Left kidney (tissue), 2 donors: ENCODE measurements around the gene ZC3H10. TPM values are rescaled to one million over a fixed set of nuclear protein-coding genes. Genes with fewer than 3 reads are reported as not detected.
"Not testable (repeated sequence)": the region's sequence is repeated elsewhere in the genome, so short reads cannot be mapped to it uniquely, and the experiment has no call there.

Experiments
- DNase-seq: peaks from one replicate; pipeline ENCODE4 v3.0.0-alpha.2; 2013
- polyA plus RNA-seq: library from polyadenylated mRNA; unstranded; fragments of 120-200 nt; gene quantifications from one replicate; pipeline ENCODE4 v1.2.1, GENCODE V29; 2013; ENCODE audit not compliant: insufficient read length

ZC3H10 gene
- polyA plus RNA-seq, 1 donor = 5.8 TPM

- DNase-seq = no peak
Measured at GRCh38 chr12:56154246-56154771, 36.2 kb downstream of the ZC3H10 start.

GRCh38 chr12:56154818-56155217 lies 36.8 kb downstream of the ZC3H10 start:
- DNase-seq = no peak

- no peak for DNase-seq
Measured at GRCh38 chr12:56155256-56155845, 37.3 kb downstream of the ZC3H10 start.

DNA sequence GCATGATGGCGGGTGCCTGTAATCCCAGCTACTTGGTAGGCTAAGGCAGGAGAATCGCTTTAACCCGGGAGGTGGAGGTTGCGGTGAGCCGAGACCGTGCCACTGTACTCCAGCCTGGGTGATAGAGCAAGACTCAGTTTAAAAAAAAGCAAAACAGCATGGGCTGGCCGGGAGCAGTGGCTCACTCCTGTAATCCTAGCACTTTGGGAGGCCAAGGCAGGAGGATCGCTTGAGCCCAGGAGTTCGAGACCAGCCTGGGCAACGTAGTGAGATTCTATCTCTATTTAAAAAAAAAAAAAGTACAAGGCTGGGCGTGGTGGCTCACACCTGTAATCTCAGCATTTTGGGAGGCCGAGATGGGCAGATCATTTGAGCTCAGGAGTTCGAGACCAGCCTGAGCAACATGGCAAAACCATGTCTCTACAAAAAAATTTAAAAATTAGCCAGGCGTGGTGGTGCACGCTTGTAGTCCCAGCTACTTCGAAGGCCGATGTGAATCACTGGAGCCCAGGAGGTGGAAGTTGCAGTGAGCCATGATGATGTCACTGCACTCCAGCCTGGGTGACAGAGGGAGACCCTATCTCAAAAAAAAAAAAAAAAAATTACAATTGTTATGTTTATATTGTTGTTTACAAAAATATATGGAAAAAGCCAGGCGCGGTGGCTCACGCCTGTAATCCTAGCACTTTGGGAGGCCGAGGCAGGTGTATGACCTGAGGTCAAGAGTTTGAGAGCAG lies 38.6 kb downstream of the ZC3H10 start:
- DNase-seq = not testable (repeated sequence)

DNA sequence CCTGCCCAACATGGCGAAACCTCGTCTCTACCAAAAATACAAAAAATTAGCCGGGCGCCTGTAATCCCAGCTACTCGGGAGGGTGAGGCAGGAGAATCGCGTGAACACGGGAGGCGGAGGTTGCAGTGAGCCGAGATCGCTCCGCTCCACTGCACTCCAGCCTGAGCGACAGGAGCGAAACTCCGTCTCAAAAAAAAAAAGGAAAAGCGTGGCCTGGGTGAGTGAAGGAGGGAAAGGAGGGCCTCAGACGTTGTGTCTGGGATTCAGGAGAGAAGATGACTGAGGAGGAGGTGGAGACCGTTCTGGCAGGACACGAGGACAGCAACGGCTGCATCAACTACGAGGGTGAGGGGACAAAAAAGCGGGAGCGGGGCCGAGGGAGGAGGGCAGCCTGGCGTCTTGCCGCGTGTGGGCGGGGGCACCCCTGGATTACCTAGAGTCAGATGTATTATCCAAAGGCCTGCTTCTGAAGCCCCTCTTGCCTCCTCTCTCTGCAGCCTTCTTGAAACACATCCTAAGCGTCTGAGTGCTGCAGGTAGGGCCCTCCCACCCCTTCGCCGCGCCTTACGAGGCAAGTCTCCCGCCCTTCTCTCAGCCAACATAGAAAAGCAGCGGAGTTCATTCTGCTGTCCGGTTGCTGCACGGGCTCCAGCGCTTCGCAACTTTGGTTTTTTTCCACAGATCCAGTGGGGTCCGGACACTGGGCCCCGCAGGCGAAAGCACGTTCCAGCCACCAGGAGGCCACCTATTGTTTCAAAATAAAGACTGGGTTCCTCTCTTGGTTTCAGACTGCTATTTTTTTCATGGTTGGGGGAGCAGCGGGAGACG lies 39.3 kb downstream of the ZC3H10 start:
- DNase-seq = peak; percentile 91

DNA sequence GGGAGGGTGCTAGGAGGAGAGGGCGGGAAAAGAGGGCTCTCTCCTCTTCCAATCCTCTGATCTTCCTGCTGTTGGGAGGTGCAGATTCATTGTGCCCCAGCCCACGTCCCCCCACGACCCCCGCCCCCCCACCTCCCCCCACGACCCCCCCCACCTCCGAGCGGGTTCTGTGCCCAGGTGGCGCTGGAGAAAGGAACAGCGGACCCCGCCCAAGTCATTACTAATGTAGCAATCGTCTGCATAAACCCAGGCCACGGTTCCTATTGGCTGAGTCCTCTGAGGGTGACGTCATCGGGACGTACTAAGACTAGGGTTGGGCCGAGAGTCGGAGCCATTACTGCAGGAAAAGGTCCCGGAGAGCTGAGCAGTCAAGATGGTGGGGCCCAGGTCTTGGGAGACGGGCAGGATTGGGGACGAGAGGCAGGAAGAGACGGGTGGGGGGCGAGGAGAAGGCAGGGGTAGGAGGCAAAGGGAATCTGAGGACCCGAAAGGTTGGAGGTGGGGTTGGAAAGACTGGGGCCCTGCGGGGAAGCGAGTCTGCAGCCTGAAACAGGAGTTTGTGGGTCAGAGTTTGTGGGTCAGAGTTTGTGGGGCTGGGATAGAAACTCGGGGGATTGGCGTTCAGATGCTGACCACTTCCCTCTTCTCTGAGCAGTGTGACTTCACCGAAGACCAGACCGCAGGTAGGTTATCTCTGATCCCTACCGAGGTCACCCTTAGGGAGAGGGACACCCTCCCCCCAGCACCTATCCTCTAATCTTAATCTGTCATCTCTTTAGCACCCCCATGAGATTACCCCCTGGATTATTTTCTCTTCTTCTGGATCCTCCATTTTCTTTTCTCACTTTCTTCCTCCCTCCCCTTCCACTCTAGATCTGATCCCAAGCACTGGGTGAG lies 40.2 kb downstream of the ZC3H10 start, which contains the start of gene MYL6:
Gene MYL6 (plus strand): TSS at position 331 of the 897 bp plus-strand sequence. CDS start 43 bp downstream, at position 374.
- DNase-seq = peak; percentile 99

DNA sequence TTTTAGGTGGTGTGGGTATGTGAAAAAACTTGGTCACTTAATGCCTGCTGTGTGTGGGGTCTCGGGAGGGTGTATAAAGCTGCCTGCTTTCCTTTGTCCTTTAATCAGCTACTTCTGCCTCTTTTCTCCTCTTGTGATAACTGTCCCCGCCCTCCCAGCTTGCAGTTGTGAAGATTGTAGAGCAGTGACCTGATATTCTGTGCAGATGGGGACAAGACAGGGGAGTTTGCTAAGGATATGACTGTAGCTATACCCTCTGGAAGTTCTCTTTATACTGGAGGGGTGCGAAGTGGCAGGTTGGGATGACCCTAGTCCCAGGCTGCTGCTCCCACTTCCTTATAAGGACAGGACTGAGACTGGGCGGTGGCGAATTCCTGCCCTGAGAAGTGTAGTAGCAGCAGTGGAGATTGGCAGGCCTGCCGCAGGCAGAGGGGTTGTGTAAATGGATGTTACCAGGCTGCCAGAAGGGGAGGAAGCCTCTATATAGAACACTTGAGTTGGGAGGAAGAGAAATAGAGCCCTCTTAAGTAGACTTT lies 40.9 kb downstream of the ZC3H10 start:
- peak; percentile 72 for DNase-seq

DNA sequence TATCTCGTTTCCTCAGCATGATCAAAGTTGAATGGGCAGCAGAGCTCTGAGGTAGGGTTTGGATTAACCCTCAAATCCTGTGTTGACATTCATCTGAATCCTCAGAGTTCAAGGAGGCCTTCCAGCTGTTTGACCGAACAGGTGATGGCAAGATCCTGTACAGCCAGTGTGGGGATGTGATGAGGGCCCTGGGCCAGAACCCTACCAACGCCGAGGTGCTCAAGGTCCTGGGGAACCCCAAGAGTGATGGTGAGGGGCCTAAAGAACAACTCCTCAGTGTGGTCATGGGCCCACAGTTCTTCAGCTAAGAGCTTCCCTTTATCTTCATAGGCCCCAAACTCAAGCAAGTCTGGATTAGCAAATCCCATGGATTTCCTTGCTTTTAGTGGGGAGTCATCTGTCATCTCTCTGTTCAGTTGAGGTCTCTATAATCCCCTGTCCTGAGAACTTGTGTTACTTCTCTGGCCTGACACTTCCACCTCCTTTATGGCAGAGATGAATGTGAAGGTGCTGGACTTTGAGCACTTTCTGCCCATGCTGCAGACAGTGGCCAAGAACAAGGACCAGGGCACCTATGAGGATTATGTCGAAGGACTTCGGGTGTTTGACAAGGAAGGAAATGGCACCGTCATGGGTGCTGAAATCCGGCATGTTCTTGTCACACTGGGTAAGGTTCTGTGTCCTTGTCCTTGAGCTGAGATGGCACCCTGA lies 41.6 kb downstream of the ZC3H10 start:
- no peak for DNase-seq

GRCh38 chr12:56160193-56160763 lies 42.2 kb downstream of the ZC3H10 start:
- DNase-seq = no peak

DNA sequence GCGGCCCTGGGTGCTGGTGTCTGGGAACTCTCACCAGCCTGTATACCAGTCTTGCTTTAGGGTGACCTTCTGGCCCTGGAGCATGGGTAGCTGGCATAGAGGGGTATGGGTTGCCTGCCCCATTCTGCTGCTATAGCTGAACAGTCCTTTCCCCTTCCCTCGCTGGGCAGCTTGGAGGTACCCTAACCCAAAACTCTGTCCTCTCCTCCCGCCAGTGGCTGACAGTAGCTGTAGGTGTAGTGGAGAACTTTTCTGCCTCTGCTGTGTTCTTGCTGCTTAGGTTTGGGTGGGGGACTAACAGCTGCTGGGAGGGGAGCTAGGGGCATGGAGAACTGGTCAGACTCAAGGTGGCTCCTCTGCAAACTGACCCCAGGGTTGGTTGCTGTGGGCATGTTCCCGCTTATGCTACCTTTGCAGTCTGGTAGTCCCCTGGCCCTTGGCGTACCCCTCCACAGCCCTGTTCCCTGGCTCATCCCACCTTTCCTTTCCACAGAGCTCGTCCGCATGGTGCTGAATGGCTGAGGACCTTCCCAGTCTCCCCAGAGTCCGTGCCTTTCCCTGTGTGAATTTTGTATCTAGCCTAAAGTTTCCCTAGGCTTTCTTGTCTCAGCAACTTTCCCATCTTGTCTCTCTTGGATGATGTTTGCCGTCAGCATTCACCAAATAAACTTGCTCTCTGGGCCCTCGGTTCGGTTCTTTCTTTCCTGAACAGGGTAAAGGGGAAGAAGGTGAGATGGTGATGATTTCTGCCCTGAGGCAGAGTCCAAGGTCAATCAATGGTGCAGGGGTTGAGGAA lies 43.0 kb downstream of the ZC3H10 start:
- no peak for DNase-seq

GRCh38 chr12:56161690-56162351 lies 43.8 kb downstream of the ZC3H10 start:
- DNase-seq = no peak

DNA sequence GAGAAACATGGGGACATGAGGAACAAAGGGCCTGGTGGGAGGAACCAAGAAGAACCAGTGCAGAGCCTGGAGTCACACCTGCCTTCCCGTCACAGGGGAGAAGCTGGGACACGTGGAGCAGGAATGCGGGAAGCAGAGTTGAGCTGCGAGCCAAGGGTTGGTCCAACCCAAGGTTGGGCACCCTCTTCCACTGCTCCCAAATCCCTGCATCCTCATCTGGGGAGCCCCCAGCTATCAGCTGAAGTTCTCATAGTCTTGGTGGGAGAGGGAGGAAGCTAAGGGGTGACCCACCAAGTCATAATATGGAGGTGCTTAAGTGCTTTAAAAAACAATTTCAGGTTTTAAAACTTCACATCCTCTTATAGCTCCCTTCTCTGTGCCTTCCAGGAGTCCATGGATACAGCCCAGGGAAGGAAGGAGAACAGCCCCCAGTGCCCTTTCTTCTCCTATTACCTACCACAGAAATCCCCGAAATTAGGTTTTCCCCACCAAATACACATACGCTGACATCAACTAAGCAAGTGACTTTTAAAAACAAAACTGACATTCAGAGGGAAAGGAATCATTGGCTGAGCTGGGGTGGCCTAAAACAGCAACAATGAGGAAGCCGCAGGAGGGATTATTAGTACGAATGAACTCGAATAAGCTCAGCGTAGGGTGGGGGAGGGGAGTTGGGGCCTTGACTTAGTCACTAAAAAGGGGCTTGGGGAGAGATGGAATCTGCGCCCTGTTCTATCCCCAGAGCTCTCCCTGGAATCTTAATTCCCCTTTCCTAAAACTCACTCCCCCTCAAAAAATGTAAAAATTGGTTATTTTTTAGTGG lies 44.6 kb downstream of the ZC3H10 start:
- DNase-seq = no peak

DNA sequence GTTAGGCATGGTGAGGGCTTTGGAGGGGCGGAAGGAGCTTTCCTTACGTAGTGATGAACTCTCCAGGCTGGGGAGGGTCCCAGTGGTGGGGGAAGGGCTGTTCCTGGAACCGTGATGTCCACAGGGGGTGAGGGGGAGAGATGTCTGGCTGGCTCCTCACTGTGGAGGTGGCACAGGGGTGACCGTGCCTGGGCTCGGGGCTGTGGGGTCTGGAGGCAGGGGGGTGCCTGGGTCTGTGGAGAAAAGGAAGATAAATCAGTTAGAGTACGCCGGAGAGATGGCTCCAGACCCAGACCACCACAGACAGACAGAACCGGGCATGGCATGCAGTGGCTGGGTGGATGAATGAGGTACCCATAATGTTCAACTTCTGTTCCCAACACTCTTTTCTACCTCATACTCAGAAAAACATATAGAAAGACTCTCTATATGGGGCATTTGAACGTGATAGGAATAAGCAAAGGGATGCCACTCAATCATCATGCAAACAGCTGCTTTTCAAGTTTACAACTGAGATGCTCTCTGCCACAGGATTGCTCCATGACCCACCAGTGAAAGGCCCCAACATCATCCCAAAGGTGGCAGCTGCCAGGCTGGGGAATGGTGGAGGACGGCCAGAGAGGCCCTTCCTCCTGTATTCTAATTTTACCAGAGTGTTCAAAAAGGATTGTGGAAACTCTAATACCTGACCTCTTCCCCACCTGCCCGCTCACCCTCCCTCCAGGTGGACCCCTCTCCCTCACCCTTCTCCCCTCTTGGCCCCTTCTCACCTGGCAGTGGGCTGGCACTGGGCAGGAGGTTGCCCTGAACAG lies 45.7 kb downstream of the ZC3H10 start:
- DNase-seq = no peak

- no peak for DNase-seq
Measured at GRCh38 chr12:56164345-56164729, 46.3 kb downstream of the ZC3H10 start.

GRCh38 chr12:56165369-56165768 lies 47.3 kb downstream of the ZC3H10 start:
- DNase-seq = no peak

DNA sequence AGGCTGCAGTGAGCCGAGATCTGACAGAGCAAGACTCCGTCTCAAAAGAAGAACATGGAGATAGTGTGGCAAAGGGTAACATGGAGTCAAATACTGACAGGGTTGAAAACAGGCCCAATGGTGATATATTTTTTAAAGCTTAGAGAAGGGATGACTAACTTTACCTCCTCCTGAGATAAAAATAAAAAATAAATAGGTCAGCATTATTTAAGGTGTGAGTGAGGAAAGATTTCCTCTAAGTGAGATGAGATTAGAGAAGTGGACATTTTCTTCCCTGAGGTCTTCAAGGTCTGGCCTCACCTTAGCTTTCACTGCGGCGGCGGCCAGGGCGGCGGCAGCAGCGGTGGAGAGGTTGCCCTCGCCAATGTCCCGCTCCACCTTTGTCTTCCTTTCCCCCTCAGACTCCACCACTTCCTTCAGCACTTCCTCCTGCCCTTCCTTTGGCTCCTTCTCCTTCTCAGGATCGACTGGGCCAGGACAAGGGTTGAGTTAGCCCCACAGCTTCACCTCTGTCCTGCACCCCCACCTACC lies 51.2 kb downstream of the ZC3H10 start:
- DNase-seq = no peak

GRCh38 chr12:56172839-56173238 lies 54.8 kb downstream of the ZC3H10 start:
- no peak for DNase-seq
